H1 (cell line): ENCODE results near the gene LRRC74A. TPM values are rescaled to one million over a fixed set of nuclear protein-coding genes. Genes with fewer than 3 reads are reported as not detected.

Experiments
- CTCF ChIA-PET: fragments of 300-600 bp; sonication (Branson Sonifier 250); formaldehyde crosslinking; loops from one replicate; lab custom pipeline; 2021; ENCODE audit not compliant: partially characterized antibody; lab: Charles Lee
- POLR2A ChIA-PET: fragments of 300-600 bp; sonication (Branson Sonifier 250); formaldehyde crosslinking; loops from one replicate; lab custom pipeline; 2021; ENCODE audit warnings: inconsistent platforms; ENCODE audit not compliant: partially characterized antibody; lab: Charles Lee
- DNase-seq, 2 experiments: peaks; one replicate each; pipeline versions ENCODE4 v3.0.0 to v3.0.0-alpha.2; 2010 to 2022; ENCODE audit warnings: low spot score in 2 of 2, low read depth in 1 of 2, mixed read lengths in 1 of 2
- FAIRE-seq: peaks from 2 replicates; lab custom pipeline; 2011; peaks lifted over from hg19 to GRCh38; lab: Jason Lieb, UNC
- H2AFZ ChIP-seq: 2 replicates; pipeline ENCODE4 v1.8.1; 2012; ENCODE audit warnings: low read length, inconsistent platforms
- H2AK5ac ChIP-seq: 2 replicates; pipeline ENCODE4 v1.6.1; 2013; ENCODE audit warnings: low read depth, low read length
- H2BK120ac ChIP-seq: replicated peaks from 2 replicates; pipeline ENCODE3; 2013; ENCODE audit warnings: low read depth, low read length, inconsistent platforms
- H2BK12ac ChIP-seq: 2 replicates; pipeline ENCODE4 v1.6.1; 2013; ENCODE audit warnings: low read depth, low read length
- H2BK15ac ChIP-seq: 2 replicates; pipeline ENCODE4 v1.6.1; 2013; ENCODE audit warnings: low read length
- H2BK20ac ChIP-seq: 2 replicates; pipeline ENCODE4 v1.6.1; 2013; ENCODE audit warnings: low read length
- H2BK5ac ChIP-seq: 2 replicates; pipeline ENCODE4 v1.6.1; 2013; ENCODE audit warnings: low read depth, low read length
- H3K14ac ChIP-seq: 2 replicates; pipeline ENCODE4 v1.6.1; 2013; ENCODE audit warnings: inconsistent platforms; ENCODE audit not compliant: insufficient read length
- H3K18ac ChIP-seq: 2 replicates; pipeline ENCODE4 v1.6.1; 2013; ENCODE audit warnings: low read length; ENCODE audit errors: extremely low read depth
- H3K23ac ChIP-seq: 2 replicates; pipeline ENCODE4 v1.6.1; 2013; ENCODE audit warnings: inconsistent platforms; ENCODE audit not compliant: insufficient read length
- H3K23me2 ChIP-seq: 2 replicates; pipeline ENCODE4 v1.6.1; 2013; ENCODE audit warnings: low read depth, low read length
- H3K27ac ChIP-seq: 2 replicates; pipeline ENCODE4 v1.6.1; 2011; ENCODE audit warnings: low read depth, low read length, inconsistent platforms
- H3K27me3 ChIP-seq, 4 experiments: replicated peaks in 1 of 4; 1 replicate in 1 of 4; 2 replicates in 3 of 4; pipeline versions ENCODE4 v1.6.1 to v1.8.1; 2011 to 2013; ENCODE audit warnings: low read length in 3 of 4, mild to moderate bottlenecking in 3 of 4, inconsistent platforms in 2 of 4, mixed read lengths in 2 of 4, moderate library complexity in 1 of 4; ENCODE audit not compliant: control insufficient read depth in 3 of 4, insufficient read depth in 3 of 4; ENCODE audit errors: extremely low read depth in 1 of 4
- H3K36me3 ChIP-seq, 4 experiments: 2 replicates each; pipeline versions ENCODE4 v1.6.1 to v1.8.1; 2011 to 2013; ENCODE audit warnings: mild to moderate bottlenecking in 4 of 4, low read length in 3 of 4, moderate library complexity in 2 of 4, control low read depth in 1 of 4, inconsistent platforms in 1 of 4; ENCODE audit not compliant: insufficient read depth in 4 of 4, control insufficient read depth in 2 of 4
- H3K4ac ChIP-seq: replicated peaks from 2 replicates; pipeline ENCODE3; 2013; ENCODE audit warnings: low read length, low read depth, mixed read lengths, inconsistent platforms; ENCODE audit not compliant: insufficient read length
- H3K4me1 ChIP-seq, 4 experiments: replicated peaks in 1 of 4; 1 replicate in 1 of 4; 2 replicates in 3 of 4; pipeline versions ENCODE4 v1.6.1 to v1.8.1; 2011 to 2013; ENCODE audit warnings: low read length in 3 of 4, inconsistent platforms in 2 of 4, mixed read lengths in 1 of 4; ENCODE audit not compliant: insufficient read depth in 4 of 4, control insufficient read depth in 3 of 4
- H3K4me2 ChIP-seq, 2 experiments: 2 replicates each; pipeline versions ENCODE4 v1.6.1 to v1.8.1; 2011 to 2013; ENCODE audit warnings: low read depth in 2 of 2, low read length in 2 of 2, control low read depth in 1 of 2, inconsistent platforms in 1 of 2, mild to moderate bottlenecking in 1 of 2; ENCODE audit not compliant: insufficient read depth in 1 of 2
- H3K4me3 ChIP-seq, 4 experiments: fragments of 200-600, 300-600 bp in 1 of 4; sonication (generic), shearing (Covaris generic), sonication (Bioruptor Twin) in 1 of 4; 2 replicates each; pipeline versions ENCODE4 v1.5.1 to v1.8.1; 2011 to 2016; ENCODE audit warnings: low read length in 4 of 4, low read depth in 3 of 4, control low read depth in 2 of 4, inconsistent platforms in 2 of 4, mild to moderate bottlenecking in 2 of 4, mixed read lengths in 1 of 4, moderate library complexity in 1 of 4; ENCODE audit not compliant: insufficient read depth in 2 of 4; ENCODE audit errors: extremely low read depth in 1 of 4
- H3K56ac ChIP-seq: replicated peaks from 2 replicates; pipeline ENCODE3; 2013; ENCODE audit warnings: low read depth, mild to moderate bottlenecking, mixed read lengths, low read length, inconsistent platforms; ENCODE audit not compliant: insufficient read length
- H3K79me1 ChIP-seq: 2 replicates; pipeline ENCODE4 v1.6.1; 2013; ENCODE audit warnings: low read depth, low read length, control low read depth
- H3K79me2 ChIP-seq, 2 experiments: 2 replicates each; pipeline versions ENCODE4 v1.6.1 to v1.8.1; 2012 to 2013; ENCODE audit warnings: low read length in 2 of 2, mild to moderate bottlenecking in 2 of 2, inconsistent platforms in 1 of 2; ENCODE audit not compliant: insufficient read depth in 2 of 2, control insufficient read depth in 1 of 2
- H3K9ac ChIP-seq, 4 experiments: replicated peaks in 1 of 4; 1 replicate in 1 of 4; 2 replicates in 3 of 4; pipeline versions ENCODE4 v1.6.1 to v1.8.1; 2011 to 2013; ENCODE audit warnings: low read depth in 3 of 4, low read length in 3 of 4, control low read depth in 2 of 4, mild to moderate bottlenecking in 2 of 4, moderate library complexity in 2 of 4, inconsistent platforms in 1 of 4; ENCODE audit errors: extremely low read depth in 1 of 4
- H3K9me3 ChIP-seq, 2 experiments: 2 replicates each; pipeline versions ENCODE4 v1.6.1 to v1.8.1; 2012 to 2013; ENCODE audit warnings: mild to moderate bottlenecking in 2 of 2, moderate library complexity in 2 of 2, control low read depth in 1 of 2, inconsistent platforms in 1 of 2, low read depth in 1 of 2, low read length in 1 of 2, mixed read lengths in 1 of 2; ENCODE audit not compliant: insufficient read depth in 2 of 2
- H4K20me1 ChIP-seq, 2 experiments: replicated peaks in 1 of 2; 2 replicates each; pipeline versions ENCODE3 to v1.8.1; 2011 to 2013; ENCODE audit warnings: inconsistent platforms in 2 of 2, low read length in 2 of 2, mild to moderate bottlenecking in 1 of 2; ENCODE audit not compliant: insufficient read depth in 2 of 2, control insufficient read depth in 1 of 2
- H4K5ac ChIP-seq: 2 replicates; pipeline ENCODE4 v1.6.1; 2013; ENCODE audit warnings: low read length, low read depth, mixed read lengths, inconsistent platforms; ENCODE audit not compliant: insufficient read length
- H4K8ac ChIP-seq: 2 replicates; pipeline ENCODE4 v1.8.0; 2013; ENCODE audit warnings: mild to moderate bottlenecking, moderate library complexity, low read length, inconsistent platforms; ENCODE audit not compliant: insufficient read depth; ENCODE audit errors: extremely low read depth
- H4K91ac ChIP-seq: replicated peaks from 2 replicates; pipeline ENCODE3; 2013; ENCODE audit warnings: low read length, mixed read lengths, inconsistent platforms; ENCODE audit not compliant: insufficient read length
- ASH2L ChIP-seq: fragments of 200-600, 300-600 bp; sonication (generic); IDR thresholded peaks from one replicate; pipeline ENCODE4 v1.7.1; 2017; ENCODE audit warnings: low read length
- JUND ChIP-seq: IDR thresholded peaks from 2 replicates; pipeline ENCODE4 v1.6.1; 2011; ENCODE audit warnings: mild to moderate bottlenecking, improper control_type of control experiment, low read length
- KDM1A ChIP-seq: fragments of 200-600, 300-600 bp; sonication (generic); IDR thresholded peaks from 2 replicates; pipeline ENCODE4 v1.7.1; 2016; ENCODE audit warnings: mild to moderate bottlenecking, low read length, borderline replicate concordance
- POLR2AphosphoS5 ChIP-seq: IDR thresholded peaks from 2 replicates; pipeline ENCODE4 v1.6.1; 2011; ENCODE audit warnings: low read depth, low read length
- RAD21 ChIP-seq, 2 experiments: IDR thresholded peaks in 1 of 2; conservative IDR thresholded peaks in 1 of 2; 2 replicates each; pipeline ENCODE4 v1.6.1; 2011; ENCODE audit warnings: low read depth in 2 of 2, low read length in 2 of 2, improper control_type of control experiment in 1 of 2, inconsistent platforms in 1 of 2, mild to moderate bottlenecking in 1 of 2, moderate library complexity in 1 of 2
- SAP30 ChIP-seq: fragments of 300-600 bp; sonication (generic); IDR thresholded peaks from 2 replicates; pipeline ENCODE4 v1.7.1; 2012; ENCODE audit warnings: low read length, moderate library complexity, mild to moderate bottlenecking, inconsistent platforms; ENCODE audit not compliant: insufficient read depth, insufficient replicate concordance
- SP1 ChIP-seq: IDR thresholded peaks from 2 replicates; pipeline ENCODE4 v1.6.1; 2011; ENCODE audit warnings: low read depth, low read length
- TAF1 ChIP-seq: IDR thresholded peaks from 2 replicates; pipeline ENCODE4 v1.6.1; 2011; ENCODE audit warnings: mild to moderate bottlenecking, low read depth, low read length
- WGBS, 2 experiments: shearing (Covaris generic) in 1 of 2; methylation state at CpG; one replicate each; pipeline versions ENCODE4 v1.1.6 to v1.1.7; 2013 to 2015; ENCODE audit warnings: low lambda C conversion rate in 2 of 2, mixed read lengths in 2 of 2, inconsistent platforms in 1 of 2, low coverage in 1 of 2, missing lambda C conversion rate in 1 of 2; ENCODE audit not compliant: insufficient replicate concordance in 2 of 2, insufficient coverage in 1 of 2, insufficient read length in 1 of 2; ENCODE audit errors: extremely low coverage in 1 of 2, missing lambda C conversion rate in 1 of 2; 5-methylcytosine and 5-hydroxymethylcytosine counted together
- polyA plus RNA-seq, 7 experiments: library from polyadenylated mRNA; depleted of rRNA in 3 of 7; stranded (reverse) in 5 of 7; unstranded in 2 of 7; fragments of >200 nt in 5 of 7; fragments of 200-250 nt in 2 of 7; gene quantifications; 1 replicate in 5 of 7; 2 replicates in 1 of 7; 4 replicates in 1 of 7; pipeline versions ENCODE4 v1.2.1 to v1.2.3, GENCODE V29; 2011 to 2013; ENCODE audit warnings: missing spikeins in 2 of 7, mixed read lengths in 2 of 7
- total RNA-seq: library from RNA; stranded (reverse); fragmentation: NEBNext Ultra II Directional; extraction: Animal tissue kit (Norgen Biotek cat#: 25700); gene quantifications from 2 replicates; pipeline ENCODE4 v1.2.1, GENCODE V29; 2021
- TF ChIP-seq, protein P1 (sequence below): IDR thresholded peaks from 2 replicates; pipeline ENCODE4 v1.6.1; 2012; ENCODE audit warnings: inconsistent platforms

LRRC74A gene
- total and polyA plus RNA-seq, 2 of the 8 experiments (the other 6 are each of a cell fraction or from before 2014, with no cell fraction given): not detected

DNA sequence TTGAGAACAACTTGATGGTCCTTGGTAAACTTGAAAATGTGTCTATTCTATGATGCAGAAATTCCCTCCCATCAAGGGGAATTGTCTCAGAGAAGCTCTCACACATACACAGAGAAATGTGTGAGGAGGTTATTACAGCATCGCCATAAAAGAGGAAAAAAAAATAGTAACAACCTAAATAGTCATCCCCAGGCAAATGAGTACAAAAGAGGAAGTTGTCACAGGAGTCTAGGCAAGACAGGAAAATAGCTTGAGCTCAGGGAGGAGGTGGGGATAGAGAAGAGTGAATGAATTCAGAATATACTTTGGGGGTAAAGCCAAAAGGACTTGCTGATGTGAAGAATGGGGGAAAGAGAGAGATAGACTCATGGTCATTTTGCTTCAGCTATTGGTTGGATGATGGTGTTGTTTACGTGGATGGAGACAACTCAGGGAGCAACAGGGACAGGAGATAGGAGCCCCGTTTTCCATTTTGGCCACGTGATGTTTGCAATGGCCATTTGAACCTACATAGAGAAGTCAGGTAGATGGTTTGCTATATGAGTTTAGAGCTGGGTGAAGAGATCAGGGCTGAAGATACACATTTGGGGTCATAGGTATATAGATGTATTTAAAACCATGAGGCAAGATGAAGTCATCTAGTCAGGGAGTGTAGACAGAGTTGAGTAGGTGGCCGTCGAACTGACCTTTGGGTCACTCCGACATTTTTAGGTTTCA, 20.3 kb downstream of the LRRC74A start:
- no peak overlapping the region for H2BK20ac ChIP-seq
- no peak overlapping the region for H4K5ac ChIP-seq
- H3K36me3 ChIP-seq: no peaks in the 10 kb centered on the region
- TF ChIP-seq SP1: no peak
- no peak for TF ChIP-seq JUND
- no peak for TF ChIP-seq TAF1
- no peak for TF ChIP-seq POLR2AphosphoS5
- TF ChIP-seq, protein P1, sequence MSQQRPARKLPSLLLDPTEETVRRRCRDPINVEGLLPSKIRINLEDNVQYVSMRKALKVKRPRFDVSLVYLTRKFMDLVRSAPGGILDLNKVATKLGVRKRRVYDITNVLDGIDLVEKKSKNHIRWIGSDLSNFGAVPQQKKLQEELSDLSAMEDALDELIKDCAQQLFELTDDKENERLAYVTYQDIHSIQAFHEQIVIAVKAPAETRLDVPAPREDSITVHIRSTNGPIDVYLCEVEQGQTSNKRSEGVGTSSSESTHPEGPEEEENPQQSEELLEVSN: no peak
- no peak for TF ChIP-seq KDM1A
- no peak for TF ChIP-seq SAP30
- no peak for TF ChIP-seq ASH2L
- TF ChIP-seq RAD21 (IDR thresholded peaks at IDR 0.05 in 1 of 2, conservative IDR thresholded peaks at IDR 0.05 in 1 of 2; ENCODE audit: low read depth in 2 of 2, low read length in 2 of 2): no peak
- TF ChIP-seq, all 59 proteins: peak for 0
- no peak overlapping the region for H2AK5ac ChIP-seq
- H3K79me2 ChIP-seq: no peaks in the 10 kb centered on the region
- no peaks in the 10 kb centered on the region for H3K27me3 ChIP-seq
- no peak overlapping the region for H3K4me2 ChIP-seq
- no peak overlapping the region for H3K9ac ChIP-seq
- no peak overlapping the region for H3K4me3 ChIP-seq
- H2BK120ac ChIP-seq: no peak overlapping the region
- no peak overlapping the region for H3K4ac ChIP-seq
- POLR2A ChIA-PET: interaction anchor here (1.2 to 1.3 kb wide), 2 partner anchors 14 to 33 kb away, joined by 3 to 4 read pairs; partner anchors contain the start of gene ANGEL1
- no peaks in the 10 kb centered on the region for H3K4me1 ChIP-seq
- H3K9me3 ChIP-seq: no peaks in the 10 kb centered on the region
- H4K91ac ChIP-seq: no peak overlapping the region
- no peaks in the 10 kb centered on the region for H4K20me1 ChIP-seq
- H3K79me1 ChIP-seq: no peaks in the 10 kb centered on the region
- no peak overlapping the region for H3K14ac ChIP-seq
- CTCF ChIA-PET: interaction anchor here (0.9 to 2.1 kb wide), 9 partner anchors 11 to 277 kb away, joined by 3 to 6 read pairs (median 5); no protein-coding TSS in a partner anchor
- no peak overlapping the region for H3K27ac ChIP-seq
- no peak overlapping the region for H3K23ac ChIP-seq
- no peak overlapping the region for H3K18ac ChIP-seq
- no peak overlapping the region for H2BK12ac ChIP-seq
- no peaks in the 10 kb centered on the region for H3K23me2 ChIP-seq
- FAIRE-seq (no peak), DNase-seq (no peak)
- H3K56ac ChIP-seq: no peak overlapping the region
- 90% methylated on average over 7 of the region's 7 CpGs; no CpG with 5 or more reads in 1 of the 2 experiments for WGBS, 2 experiments
- no peak overlapping the region for H4K8ac ChIP-seq
- no peak overlapping the region for H2BK15ac ChIP-seq
- no peak overlapping the region for H2AFZ ChIP-seq
- H2BK5ac ChIP-seq: no peak overlapping the region
